GM12878 (cell line): ENCODE data around the gene OR1E1. TPM values are rescaled to one million over a fixed set of nuclear protein-coding genes. Genes with fewer than 3 reads are reported as not detected.
A peak's percentile ranks its signal among the peaks of the same experiment; 100 is the strongest.

ENCODE experiments used
- ATAC-seq: fragments of 200-7000 bp; cut with Tn5 transposase; 3 replicates; pipeline ENCODE4 v1.9.1; 2020; ENCODE audit warnings: mild to moderate bottlenecking, moderate library complexity
- BruUV-seq: library from RNA; stranded (reverse); fragments of 400-500 nt; replicated peaks from 2 replicates; lab custom pipeline; 2021; lab: Mats Ljungman, UMichigan
- CTCF ChIA-PET: fragments of 300-600 bp; sonication (Branson Sonifier 250); formaldehyde crosslinking; extraction: SDS; loops from one replicate; lab custom pipeline; 2021; ENCODE audit warnings: inconsistent platforms; lab: Yijun Ruan, JAX
- POLR2A ChIA-PET: fragments of 350-600 bp; formaldehyde crosslinking; extraction: SDS; loops from one replicate; lab custom pipeline; 2021; ENCODE audit warnings: inconsistent platforms; lab: Charles Lee
- RAD21 ChIA-PET: fragments of 300-600 bp; sonication (Branson Sonifier 250); formaldehyde crosslinking; loops from one replicate; lab custom pipeline; 2023; ENCODE audit warnings: antibody characterized with exemption; ENCODE audit not compliant: unreplicated experiment; lab: Charles Lee
- SMC1A ChIA-PET: fragments of 300-600 bp; sonication (Branson Sonifier 250); formaldehyde crosslinking; loops from one replicate; lab custom pipeline; 2023; ENCODE audit not compliant: unreplicated experiment, uncharacterized antibody; lab: Charles Lee
- DNase-seq: peaks from one replicate; pipeline ENCODE4 v3.0.0-alpha.2; 2011; ENCODE audit warnings: low read depth, low spot score
- FAIRE-seq: peaks from 3 replicates; lab custom pipeline; 2011; peaks lifted over from hg19 to GRCh38; lab: Jason Lieb, UNC
- H2AFZ ChIP-seq: 2 replicates; pipeline ENCODE4 v1.6.0; 2011; ENCODE audit warnings: low read depth, low read length, control low read depth; ENCODE audit not compliant: control insufficient read depth
- H3K27ac ChIP-seq: 2 replicates; pipeline ENCODE4 v1.5.1; 2011; ENCODE audit warnings: control low read depth; ENCODE audit not compliant: control insufficient read depth, insufficient read depth
- H3K27me3 ChIP-seq, 2 experiments: replicated peaks in 1 of 2; 2 replicates each; pipeline versions ENCODE4 v1.6.0 to v1.6.1; 2011; ENCODE audit warnings: low read length in 1 of 2; ENCODE audit not compliant: control insufficient read depth in 2 of 2, insufficient read depth in 2 of 2
- H3K36me3 ChIP-seq, 2 experiments: 2 replicates each; pipeline ENCODE4 v1.5.1; 2011; ENCODE audit warnings: low read length in 1 of 2; ENCODE audit not compliant: control insufficient read depth in 2 of 2, insufficient read depth in 2 of 2
- H3K4me1 ChIP-seq: 2 replicates; pipeline ENCODE4 v1.6.1; 2011; ENCODE audit warnings: mild to moderate bottlenecking, low read length, moderate library complexity, mixed read lengths; ENCODE audit not compliant: control insufficient read depth, insufficient read depth
- H3K4me2 ChIP-seq: 2 replicates; pipeline ENCODE4 v1.6.0; 2011; ENCODE audit warnings: control low read depth; ENCODE audit not compliant: control insufficient read depth, insufficient read depth
- H3K4me3 ChIP-seq: fragments of 200-600 bp; sonication (generic); 2 replicates; pipeline ENCODE4 v1.5.1; 2016
- H3K79me2 ChIP-seq: 2 replicates; pipeline ENCODE4 v1.6.0; 2011; ENCODE audit warnings: low read length; ENCODE audit not compliant: control insufficient read depth, insufficient read depth
- H3K9ac ChIP-seq: 2 replicates; pipeline ENCODE4 v1.8.0; 2011; ENCODE audit warnings: low read length, control low read depth, mixed read lengths; ENCODE audit not compliant: control insufficient read depth, insufficient read depth
- H3K9me3 ChIP-seq: replicated peaks from 3 replicates; pipeline ENCODE4 v1.5.1; 2011; ENCODE audit warnings: mild to moderate bottlenecking, low read length; ENCODE audit not compliant: control insufficient read depth, insufficient read depth
- H4K20me1 ChIP-seq: 2 replicates; pipeline ENCODE4 v1.6.0; 2011; ENCODE audit not compliant: control insufficient read depth, insufficient read depth
- ASH2L ChIP-seq: fragments of 300-600, 200-600 bp; sonication (generic); IDR thresholded peaks from 2 replicates; pipeline ENCODE4 v1.6.1; 2017; ENCODE audit warnings: low read depth, mild to moderate bottlenecking, borderline replicate concordance
- GATAD2B ChIP-seq: fragments of 450-650 bp; conservative IDR thresholded peaks from 2 replicates; pipeline ENCODE4 v1.6.1; 2017; ENCODE audit warnings: low read depth, mild to moderate bottlenecking, moderate library complexity
- POLR2A ChIP-seq: IDR thresholded peaks from 2 replicates; pipeline ENCODE4 v1.6.1; 2011; ENCODE audit warnings: low read depth, mild to moderate bottlenecking, low read length
- POLR2AphosphoS2 ChIP-seq: IDR thresholded peaks from 2 replicates; pipeline ENCODE4 v1.6.1; 2011; ENCODE audit warnings: low read depth, mild to moderate bottlenecking, low read length, improper control_type of control experiment, moderate library complexity
- RCOR1 ChIP-seq: conservative IDR thresholded peaks from 2 replicates; pipeline ENCODE4 v1.6.1; 2012; ENCODE audit warnings: low read depth, low read length, improper control_type of control experiment
- TCF3 ChIP-seq: IDR thresholded peaks from 2 replicates; pipeline ENCODE4 v1.6.1; 2012; ENCODE audit warnings: low read depth, mild to moderate bottlenecking, low read length, borderline replicate concordance; ENCODE audit not compliant: insufficient read depth
- ZNF384 ChIP-seq: IDR thresholded peaks from 2 replicates; pipeline ENCODE4 v1.6.1; 2012; ENCODE audit warnings: low read depth, mild to moderate bottlenecking, low read length, improper control_type of control experiment, borderline replicate concordance
- WGBS: methylation state at CpG from one replicate; pipeline ENCODE4 v1.1.6; 2016; ENCODE audit warnings: low lambda C conversion rate; ENCODE audit not compliant: insufficient replicate concordance, insufficient coverage; ENCODE audit errors: missing lambda C conversion rate; 5-methylcytosine and 5-hydroxymethylcytosine counted together
- in situ Hi-C: fragments of 300-500 bp; cut with MboI; formaldehyde crosslinking; loops from 9 replicates; pipeline ENCODE4 v1.14.3; 2018; ENCODE audit warnings: mixed read lengths
- intact Hi-C: fragments of 100-400 bp; cut with micrococcal nuclease; formaldehyde crosslinking; loops from one replicate; pipeline ENCODE4 v1.14.2; 2022; ENCODE audit not compliant: unreplicated experiment
- polyA plus RNA-seq, 11 experiments: library from polyadenylated mRNA; depleted of rRNA in 4 of 11; unstranded in 6 of 11; stranded (reverse) in 5 of 11; fragments of >200 nt; fragmentation: Nextera tagmentation in 4 of 11; fragmentation: Illumina TruSeq in 1 of 11; extraction: Ambion mirVana in 4 of 11; extraction: Trizol in 1 of 11; gene quantifications; 1 replicate in 1 of 11; 2 replicates in 10 of 11; pipeline versions ENCODE4 v1.2.1 to v1.2.3, GENCODE V29; 2011 to 2016; ENCODE audit warnings: inconsistent platforms in 2 of 11, missing spikeins in 2 of 11, low read depth in 1 of 11
- total RNA-seq, 4 experiments: library from RNA; depleted of rRNA in 3 of 4; stranded (reverse); fragments of >200 nt in 3 of 4; fragmentation: Illumina TruSeq in 1 of 4; extraction: Trizol in 1 of 4; gene quantifications; 2 replicates each; pipeline versions ENCODE4 v1.2.1 to v1.2.3, GENCODE V29; 2013 to 2021

Gene OR1E1
- total and polyA plus RNA-seq, 10 of the 15 experiments (the other 5 are each of a cell fraction or from before 2014, with no cell fraction given), result not detected

GRCh38 chr17:3385869-3386816 lies 12.1 kb downstream of the OR1E1 start, which contains the start of gene OR3A2:
Gene OR3A2 (minus strand): TSS chr17:3386308.
- Histone ChIP-seq H3K9ac (no peak within 1 kb of the TSS), H3K36me3 (no peaks in the 10 kb centered on the region), H4K20me1 (no peaks in the 10 kb centered on the region), H3K4me1 (no peaks in the 10 kb centered on the region), H3K4me3 (no peak within 1 kb of the TSS), H3K9me3 (no peaks in the 10 kb centered on the region; the same call in 2 of the 3 replicates), H3K27ac (no peak within 1 kb of the TSS), H3K27me3 (no peaks in the 10 kb centered on the region), H3K79me2 (no peaks in the 10 kb centered on the region), H3K4me2 (no peak within 1 kb of the TSS), H2AFZ (no peak within 1 kb of the TSS)
- DNase-seq, result no peak
- no peak for FAIRE-seq
- intact Hi-C loops (no loop called here), in situ Hi-C loops (no loop called here)
- TF ChIP-seq TCF3 (no peak), POLR2A (peak; percentile 31; the same call in 1 of the 2 replicates), POLR2AphosphoS2 (no peak), GATAD2B (no peak), ZNF384 (no peak), RCOR1 (no peak), ASH2L (no peak)
- ChIA-PET RAD21 (no interaction called here), SMC1A (no interaction called here), CTCF (no interaction called here), POLR2A (no interaction called here)
- ATAC-seq, result no peak
- WGBS, result 69% methylated on average over 75 of the region's 92 CpGs
- BruUV-seq, result no TSS peak
